GM18499 (cell line): Measurements from ENCODE around the gene HRH2.

ENCODE experiments used
- ATAC-seq: cut with Tn5 transposase; IDR thresholded peaks from one replicate; pipeline ENCODE4 v1.9.1; 2021; ENCODE audit warnings: moderate number of reproducible peaks; ENCODE audit not compliant: insufficient read depth, unreplicated experiment

The HRH2 gene

DNA sequence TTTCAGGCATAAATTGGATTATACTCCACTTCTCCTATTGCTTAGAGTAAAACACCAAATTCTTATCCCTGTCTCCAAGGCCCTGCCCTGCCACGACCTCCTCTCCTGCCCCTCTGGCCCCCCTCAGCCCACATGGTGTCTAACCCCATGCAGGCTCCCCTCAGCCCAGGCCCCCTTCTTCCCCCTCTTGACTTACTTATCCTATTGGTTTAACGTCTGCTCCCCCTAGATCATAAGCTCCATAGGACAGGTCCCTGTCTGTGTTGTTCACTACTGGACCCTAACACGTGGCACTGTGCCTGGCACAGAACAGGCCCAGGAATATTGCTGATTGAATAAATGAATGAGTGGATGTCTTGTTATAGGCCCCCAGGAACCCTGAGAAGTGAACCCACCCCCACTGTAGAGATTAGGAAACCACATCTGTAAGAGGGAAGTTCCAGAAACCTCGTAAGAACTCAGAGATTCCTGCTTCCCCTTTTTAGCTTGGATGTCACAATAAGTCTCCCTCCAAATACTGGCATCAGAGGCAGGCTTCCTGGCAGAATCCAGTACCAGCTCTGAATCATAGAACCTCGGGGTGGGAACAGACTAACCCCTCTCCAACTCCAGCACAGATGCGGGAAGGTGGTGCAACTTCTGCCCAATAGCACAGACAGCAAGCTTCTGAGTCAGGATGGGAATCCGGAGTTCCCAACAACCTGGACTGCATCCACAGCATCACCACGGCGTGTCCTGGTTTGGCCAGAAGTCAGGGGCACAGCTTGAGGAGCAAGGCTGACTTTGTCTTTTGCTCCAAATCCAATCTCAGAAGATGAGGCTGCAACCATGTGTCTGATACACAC, 31.5 kb downstream of the HRH2 start:
- ATAC-seq = no peak

DNA sequence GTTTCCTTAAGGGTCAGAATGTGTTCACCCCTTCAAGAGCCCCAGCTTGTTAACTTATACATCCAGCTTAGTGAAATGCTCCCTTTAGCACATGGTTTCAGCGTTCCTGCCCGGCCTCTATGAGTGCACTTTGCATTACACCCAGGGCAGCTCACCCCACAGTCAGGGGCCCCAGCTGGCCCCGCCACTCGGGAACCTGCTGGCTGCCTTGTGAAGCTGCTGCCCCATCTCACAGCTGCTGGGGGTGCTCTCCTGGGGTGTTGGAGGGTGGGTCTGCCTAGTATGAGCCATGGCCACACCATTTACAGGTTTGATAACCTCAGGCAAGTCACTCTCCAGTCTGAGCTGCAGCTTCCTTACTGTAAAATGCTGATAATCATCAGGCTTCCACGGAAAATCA, 32.2 kb downstream of the HRH2 start:
- ATAC-seq = no peak

DNA sequence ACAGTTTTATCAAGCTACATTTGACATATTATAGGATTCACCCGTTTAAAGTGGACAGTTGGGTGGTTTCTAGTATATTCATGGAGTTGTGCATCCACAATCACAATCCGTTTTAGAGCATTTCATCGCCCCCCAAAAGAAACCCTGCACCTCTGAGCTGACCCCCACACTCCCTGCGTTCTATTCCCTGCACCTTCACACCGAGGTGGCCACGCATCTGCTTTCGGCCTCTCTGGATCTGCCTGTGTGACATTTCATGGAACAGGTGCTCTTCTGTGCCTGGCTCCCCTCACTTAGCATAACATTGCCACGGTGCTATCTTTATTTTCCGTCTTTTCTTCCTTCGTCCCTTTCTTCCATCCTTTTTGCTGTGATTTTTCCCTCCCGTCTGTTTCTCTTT, 32.7 kb downstream of the HRH2 start:
- ATAC-seq = no peak

DNA sequence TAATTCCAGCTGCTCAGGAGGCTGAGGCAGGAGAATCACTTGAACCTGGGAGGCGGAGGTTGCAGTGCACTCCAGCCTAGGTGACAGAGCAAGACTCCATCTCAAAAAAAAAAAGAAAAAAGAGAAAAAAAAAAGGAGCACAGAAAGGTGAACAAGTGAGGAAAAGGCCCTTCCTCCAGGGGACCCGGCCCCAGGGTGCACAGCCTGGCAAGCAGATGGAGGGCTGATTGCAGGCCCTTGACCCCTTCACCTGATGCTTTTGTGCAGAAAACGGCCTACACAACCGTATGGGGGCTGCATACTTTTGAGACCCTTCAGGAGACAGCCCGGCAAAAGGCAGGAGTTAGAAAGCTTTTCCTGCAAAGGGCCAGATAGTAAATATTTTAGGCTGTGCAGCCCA, 33.9 kb downstream of the HRH2 start:
- no peak for ATAC-seq

DNA sequence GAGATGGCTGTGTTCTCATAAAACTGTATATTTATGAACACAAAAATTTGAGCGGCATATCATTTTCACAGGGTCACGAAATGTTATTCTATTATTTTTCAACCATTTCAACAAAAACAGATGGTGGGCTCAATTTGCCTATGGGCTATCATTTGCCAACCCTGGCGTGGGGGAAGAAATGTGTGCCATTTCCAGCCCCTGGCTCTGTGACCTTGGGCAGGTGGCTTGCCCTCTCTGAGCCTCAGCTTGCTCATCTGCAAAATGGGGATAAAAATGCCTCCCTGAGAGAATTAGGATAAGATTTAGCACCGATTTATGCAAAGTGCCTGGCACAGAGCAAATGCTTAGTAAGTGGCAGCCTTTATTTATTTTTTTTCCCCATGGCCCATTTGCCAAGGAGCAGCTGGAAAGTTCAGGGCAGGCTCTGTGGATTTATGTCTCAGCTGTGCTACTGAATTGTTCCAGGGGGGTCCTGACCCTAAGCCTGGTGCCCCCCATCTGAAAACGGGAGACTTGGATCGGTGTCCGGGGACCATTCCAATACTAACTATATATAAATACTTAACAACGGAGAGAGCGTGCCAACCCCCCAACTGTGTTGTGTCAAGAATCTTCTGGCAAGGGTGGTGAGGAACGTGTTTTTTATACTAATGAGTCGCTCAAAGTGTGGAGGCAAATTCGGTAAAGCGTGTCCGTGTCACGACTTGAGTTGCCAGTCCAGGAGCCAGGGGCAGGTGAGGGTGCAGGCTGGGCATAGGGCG, 34.5 kb downstream of the HRH2 start:
- no peak for ATAC-seq

DNA sequence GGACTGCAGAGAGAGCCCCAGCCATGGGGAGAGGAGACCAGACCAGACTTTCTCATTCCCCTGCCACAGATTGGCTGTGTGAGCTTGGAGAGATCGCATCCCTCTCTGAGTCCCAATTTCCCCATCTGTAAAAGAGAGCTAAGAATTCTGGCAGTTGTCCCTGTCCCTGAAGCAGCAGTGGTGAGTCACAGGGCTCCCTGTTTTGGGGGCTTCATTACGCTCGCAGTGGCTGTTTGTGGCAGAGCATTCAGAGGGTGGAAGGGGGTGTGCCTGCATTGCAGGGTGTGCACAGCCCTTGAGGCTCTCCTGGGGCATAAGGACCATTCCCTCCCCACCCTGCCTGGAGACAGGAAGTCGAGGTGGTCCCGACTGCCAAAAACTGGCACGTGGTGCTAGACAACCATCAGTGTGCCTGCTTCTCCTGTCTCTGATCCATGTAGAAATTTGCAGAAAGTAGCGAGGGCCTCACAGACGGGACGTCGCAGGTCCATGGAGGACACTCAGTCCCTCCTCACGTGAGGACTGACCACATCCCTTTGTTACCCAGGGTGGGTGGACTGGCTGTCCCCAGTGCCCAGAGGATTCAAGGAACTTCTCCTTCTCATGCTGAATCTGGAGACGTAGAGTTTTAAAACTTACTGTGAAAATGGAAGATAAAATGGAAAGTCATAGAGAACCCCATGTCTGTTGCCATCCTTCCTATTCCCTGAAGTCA, 35.3 kb downstream of the HRH2 start:
- no peak for ATAC-seq

DNA sequence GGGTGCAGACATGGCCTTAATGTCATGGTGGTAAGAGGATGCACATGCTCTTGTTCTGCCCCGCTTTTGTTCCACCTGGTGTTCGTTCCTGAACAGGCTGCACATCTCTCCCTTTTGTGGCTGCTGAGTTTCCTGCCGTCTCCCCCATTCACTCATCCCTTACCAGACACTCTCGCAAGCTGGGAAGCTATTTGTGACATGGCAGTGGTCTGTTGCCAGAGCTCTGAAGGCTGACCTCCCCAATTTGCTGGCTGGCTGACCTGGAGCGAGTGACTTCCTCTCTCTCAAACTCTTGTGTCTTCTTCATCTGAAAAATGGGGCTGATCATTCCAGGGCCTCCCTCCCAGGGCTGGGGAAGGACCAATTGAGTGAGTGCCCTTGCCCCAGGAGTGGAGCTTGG, 35.9 kb downstream of the HRH2 start:
- ATAC-seq = no peak

DNA sequence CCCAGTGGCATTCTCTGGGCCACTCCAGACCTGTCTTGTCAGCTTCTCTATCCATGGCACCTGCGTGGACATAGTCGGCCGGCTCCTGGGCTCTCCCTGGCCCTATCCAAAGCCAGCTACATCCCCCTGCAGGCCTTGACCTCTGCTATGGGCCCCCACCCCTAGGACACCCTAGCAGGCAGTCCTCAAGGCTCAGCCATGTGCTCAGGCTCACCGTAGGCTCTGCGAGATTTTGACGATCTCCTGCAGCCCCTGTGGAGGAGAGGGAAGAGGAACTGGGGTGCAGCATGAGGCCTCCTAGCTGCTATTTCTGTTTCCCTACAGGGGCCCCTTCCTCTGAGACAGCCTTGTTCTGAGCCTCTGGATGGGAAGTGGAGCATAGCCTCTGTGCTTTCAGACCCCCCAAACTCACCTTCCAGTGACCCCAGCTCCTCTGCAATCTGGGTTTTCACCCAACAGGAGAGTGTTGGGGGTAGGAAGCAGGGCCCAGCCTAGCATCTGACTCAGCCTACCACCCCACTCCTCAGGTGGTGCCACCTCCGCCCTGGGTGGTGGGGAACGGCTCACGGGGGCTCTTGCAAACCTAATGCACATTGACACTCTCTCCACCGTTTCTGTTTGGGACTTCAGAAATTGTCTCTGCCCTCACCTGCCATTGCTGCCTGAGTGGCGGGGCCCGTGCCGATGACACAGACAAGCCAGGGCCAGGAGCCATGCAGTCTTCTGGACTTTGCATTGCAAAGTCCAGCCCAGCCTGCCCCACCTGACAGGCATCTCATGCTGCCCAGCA, 36.7 kb downstream of the HRH2 start:
- ATAC-seq = no peak

DNA sequence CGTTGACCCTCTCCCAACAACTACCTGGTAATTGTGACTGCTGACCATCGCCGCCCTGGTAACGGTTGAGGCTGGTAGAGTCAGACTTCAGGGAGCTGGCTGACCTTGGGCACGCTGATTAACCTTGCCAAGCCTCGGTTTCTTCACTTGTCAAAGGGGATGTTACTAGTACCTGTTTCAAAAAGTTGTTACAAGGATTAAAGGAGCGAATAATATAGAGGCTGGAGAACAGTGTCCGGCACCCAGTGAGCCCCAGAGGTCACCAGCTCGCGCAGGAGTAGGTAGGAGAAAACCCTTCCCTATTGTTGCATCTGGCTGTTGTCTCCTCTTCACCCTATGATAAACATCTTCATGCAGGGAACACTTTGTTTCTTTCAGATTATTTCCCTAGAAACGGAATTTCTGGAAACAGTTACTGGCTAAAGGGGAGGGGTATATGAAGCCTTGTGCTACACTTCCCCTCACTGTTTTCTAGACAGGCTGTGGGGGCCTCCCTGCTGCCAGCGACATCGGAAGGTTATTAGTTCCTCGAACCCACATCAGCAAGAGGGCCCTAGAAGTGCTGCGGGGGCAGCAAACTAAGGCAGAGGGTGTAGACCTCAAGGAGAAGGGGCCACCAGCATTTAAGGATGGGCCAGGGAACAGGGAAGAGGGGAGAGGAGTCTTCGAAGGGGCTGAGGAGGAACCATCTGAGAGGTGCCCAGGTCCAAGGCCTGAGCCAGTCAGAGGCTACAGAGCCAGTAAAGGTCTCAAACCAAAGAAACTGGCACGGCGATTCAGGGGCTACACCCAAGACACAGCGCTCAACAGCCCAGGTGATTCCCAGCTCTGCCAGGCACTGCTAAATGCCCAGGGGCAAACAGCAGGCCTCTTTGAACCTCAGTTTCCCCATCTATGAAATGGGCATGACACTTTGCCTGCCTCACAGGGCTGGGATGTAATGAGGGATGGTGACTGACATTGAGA, 37.6 kb downstream of the HRH2 start:
- ATAC-seq = no peak

DNA sequence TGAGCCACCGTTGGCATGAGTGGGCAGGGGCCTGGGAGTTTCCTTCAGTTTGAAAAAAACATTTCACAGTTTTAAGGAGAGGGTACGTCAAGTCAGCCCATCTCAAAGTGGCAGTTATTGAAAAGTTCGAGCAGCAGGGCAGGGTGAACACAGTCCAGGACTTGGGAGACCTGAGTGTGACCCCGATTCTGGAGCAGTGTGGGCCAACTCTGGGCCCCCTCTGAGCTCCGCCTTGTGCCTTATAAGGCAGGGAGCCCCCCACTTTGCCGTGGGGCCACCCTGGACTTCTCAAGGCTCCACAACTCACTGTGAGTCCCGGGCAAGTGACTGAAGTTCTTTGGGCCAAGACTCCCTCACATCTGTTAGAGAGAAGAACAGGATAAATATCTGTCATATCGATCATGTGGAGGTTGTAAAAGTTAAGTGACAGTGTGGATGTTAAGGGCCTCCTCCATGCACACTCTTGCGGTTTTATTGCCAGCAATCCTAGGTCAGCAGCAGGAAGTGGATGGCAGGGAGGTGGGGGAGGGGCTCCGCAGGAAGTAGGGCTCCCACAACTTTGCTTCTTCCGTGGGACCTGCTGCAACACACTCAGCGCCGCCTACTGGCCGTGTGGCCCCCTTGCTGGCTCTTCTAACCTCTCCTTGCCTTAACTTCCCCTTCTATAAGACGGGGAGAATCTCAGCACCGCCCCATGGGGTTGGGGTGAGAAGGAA, 38.4 kb downstream of the HRH2 start:
- no peak for ATAC-seq

DNA sequence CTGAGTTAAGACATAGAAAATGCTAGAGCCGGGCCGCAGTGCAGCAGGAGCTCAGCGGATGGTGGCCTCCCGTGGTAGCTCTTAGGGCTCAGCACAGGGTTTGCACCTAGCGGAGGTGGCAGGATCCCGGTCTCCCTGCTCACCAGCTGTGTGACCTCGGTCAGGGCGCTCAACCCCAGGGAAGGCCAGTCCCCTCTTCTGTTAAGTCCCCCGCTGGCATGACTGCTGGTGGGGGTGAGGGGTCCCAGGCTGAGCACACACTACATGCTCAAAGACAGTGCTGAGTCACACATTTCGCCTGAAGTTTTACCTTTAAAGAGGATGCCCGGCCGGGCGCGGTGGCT, 39.0 kb downstream of the HRH2 start:
- ATAC-seq = no peak

DNA sequence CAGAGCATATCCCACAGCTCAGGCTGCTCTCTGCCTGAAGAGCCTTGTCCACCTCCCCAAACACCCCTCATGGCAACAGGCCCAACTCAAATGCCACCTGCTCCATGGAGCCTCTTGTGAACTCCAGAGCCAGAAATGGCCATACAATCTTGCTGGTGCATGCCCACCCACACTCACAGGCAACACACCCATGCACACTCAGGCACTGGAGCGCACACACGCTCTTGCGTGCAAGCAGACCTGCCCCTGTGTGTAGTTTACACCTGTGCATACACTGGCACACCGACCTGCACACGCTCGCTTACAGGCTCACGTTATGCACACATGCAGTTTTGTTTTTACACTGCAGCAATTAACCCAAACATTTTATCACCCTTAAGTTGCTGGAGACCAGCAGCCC, 40.0 kb downstream of the HRH2 start:
- ATAC-seq = no peak

DNA sequence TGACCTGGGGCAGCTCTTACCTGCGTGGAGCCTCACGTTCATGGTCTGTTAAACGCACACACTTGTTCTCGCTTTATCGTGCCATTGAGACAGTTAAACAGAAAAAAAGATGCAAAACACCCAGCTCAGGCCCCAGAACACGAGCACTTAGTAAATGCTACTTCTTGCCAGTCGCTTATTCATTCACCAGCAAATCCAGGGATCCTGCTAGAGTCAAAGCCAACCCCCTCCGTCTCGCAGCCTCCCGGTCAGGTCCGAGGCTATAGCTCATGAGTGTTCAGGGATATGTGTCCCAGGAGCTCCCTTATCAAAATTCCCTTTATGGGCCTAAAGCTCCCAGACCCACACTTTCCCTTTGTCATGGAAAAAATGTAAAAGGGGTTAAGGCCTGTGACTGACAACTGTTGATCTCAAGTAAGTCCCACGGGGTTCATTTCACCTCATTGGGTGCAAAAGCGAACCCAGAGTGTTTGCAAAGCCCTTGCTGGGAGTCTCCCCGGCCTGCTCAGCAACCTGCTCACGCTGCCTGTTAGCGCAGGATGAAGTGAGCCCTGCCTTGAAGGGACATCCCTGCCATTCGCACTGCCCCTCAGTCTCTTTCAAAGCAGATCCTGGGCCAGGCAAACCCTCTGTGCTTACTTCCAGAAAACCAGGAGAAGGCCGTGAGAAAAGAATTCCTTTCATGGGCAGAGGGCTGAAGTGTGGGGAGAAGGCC, 40.7 kb downstream of the HRH2 start:
- no peak for ATAC-seq

DNA sequence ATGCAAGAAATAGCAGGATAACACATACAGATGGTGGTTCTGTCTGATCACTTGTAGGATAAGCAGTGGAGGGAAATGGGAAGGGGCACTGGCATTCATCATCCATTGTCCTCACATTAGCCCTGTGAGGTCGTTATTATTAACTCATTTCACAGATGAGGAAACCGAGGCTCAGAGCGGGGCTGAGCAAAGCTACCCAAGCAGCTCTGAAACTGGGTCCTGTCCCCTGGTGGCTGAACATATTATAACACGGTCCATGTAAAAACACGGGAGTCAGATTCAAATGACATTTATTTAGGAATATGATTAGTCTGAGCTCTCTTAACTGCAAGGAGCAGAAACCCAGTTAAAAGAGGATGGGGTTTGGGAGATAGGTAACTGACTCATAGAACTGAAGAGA, 43.1 kb downstream of the HRH2 start:
- ATAC-seq = no peak

DNA sequence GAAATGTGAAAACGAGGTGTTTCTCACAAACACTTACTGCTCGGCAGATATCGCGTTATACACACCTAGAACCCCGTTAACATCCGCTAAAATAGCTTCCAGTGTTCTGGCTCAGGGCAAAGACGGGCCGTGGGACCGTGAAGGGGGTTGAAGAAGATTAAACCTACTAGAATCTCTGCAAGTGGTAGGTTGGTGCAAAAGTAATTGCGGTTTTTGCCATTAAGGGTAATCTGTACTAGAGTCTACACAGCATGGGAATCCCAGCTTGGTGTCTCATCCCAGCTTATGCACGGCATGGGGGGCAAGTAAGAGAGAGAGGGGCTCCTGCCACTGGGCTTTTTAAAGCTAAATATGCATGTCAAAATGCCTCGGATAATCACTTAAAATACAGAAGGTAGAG, 43.9 kb downstream of the HRH2 start:
- no peak for ATAC-seq

DNA sequence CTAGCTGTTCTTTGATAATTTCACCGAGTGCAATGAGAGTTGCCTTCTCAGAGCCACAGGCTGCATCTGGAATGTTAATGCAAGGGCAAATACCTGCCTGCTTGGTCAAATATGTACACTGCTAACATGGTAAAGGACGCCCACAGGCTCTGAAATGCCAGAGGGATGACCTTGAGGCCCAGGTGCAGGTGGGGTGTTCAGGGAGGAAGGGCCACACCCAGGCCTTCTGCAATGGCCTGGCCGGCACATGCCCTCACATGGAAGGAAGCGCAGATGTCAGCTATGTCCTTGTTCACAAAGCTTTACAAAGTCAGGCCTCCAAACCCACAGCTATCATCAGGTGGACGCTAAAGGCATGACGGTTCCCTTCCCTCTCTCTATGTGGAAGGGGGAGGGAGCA, 48.6 kb downstream of the HRH2 start:
- no peak for ATAC-seq

DNA sequence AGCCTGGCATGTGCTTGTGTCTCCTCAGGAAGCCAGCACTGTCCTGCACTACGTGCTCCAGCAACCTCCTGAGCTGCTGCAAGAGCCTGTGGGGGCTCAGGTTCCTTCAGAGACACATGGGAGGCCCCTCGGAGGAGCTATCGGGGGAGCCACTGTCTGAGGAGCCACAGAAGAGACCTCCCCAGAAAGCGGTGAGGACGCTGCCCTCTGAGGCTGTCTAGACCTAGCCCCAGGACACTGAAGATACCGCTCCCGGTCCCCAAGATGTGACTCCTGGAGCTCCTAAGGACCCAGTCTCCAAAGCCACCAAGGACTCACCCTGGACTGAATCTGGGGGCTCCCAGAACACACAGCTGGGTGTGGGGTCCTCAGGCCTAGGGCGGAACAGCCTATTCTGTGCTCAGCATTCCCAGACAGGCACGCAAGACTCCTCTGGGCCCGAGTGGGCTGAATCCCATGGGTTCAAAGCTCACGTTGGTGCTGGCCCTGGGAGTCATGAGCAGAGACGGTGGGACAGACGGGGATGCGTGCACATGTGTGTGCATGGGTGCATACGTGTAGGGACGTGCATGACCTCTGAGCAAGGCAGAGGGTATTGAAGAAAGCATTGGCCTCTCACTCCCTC, 50.0 kb downstream of the HRH2 start:
- no peak for ATAC-seq

DNA sequence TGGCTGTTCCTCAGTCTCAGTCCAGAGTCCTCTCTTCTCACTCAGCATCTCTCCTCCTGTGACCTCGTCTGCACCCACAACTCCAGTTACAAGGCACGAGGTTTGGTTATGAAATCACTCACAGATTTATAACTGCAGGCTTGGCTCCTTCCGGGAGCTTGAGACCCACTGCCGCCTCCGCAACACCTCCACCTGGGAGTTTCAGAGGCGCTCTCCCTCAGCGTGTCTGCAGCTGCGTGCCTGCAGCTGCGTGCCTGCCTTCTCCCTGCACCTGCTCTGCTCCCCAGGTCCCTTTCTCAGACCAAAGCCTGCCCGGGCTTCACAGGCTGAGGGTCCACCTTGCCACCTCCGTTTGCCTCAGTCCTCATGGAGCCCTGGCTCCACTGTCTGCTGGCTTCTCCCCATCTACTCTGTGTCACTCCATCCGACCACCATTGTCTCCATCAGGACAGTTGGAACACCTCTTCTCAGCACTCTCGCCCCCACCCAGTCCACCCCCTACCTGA, 51.5 kb downstream of the HRH2 start:
- ATAC-seq = no peak
